WERI-Rb-1 (cell line): Measurements from ENCODE around the gene SUSD2.
A peak's percentile ranks its signal among the peaks of the same experiment; 100 is the strongest.

Experiments
- DNase-seq: peaks from one replicate; pipeline ENCODE4 v3.0.0-alpha.2; 2020
- H3K27ac ChIP-seq: fragments of 250-450 bp; sonication (Bioruptor Pico); 2 replicates; pipeline ENCODE4 v1.5.1; 2020; ENCODE audit warnings: mild to moderate bottlenecking, moderate library complexity
- H3K27me3 ChIP-seq: fragments of 250-450 bp; sonication (Bioruptor Pico); 2 replicates; pipeline ENCODE4 v1.5.1; 2021; ENCODE audit warnings: mild to moderate bottlenecking, low read depth, moderate library complexity; ENCODE audit not compliant: insufficient read depth, severe bottlenecking
- H3K36me3 ChIP-seq: fragments of 250-450 bp; sonication (Bioruptor Pico); 2 replicates; pipeline ENCODE4 v1.5.1; 2020; ENCODE audit warnings: mild to moderate bottlenecking, moderate library complexity
- H3K4me3 ChIP-seq: 2 replicates; pipeline ENCODE4 v1.5.1; 2011; ENCODE audit warnings: low read depth, mild to moderate bottlenecking, control low read depth, low read length
- H3K9me3 ChIP-seq: fragments of 250-450 bp; sonication (Bioruptor Pico); 2 replicates; pipeline ENCODE4 v1.5.1; 2021; ENCODE audit warnings: mild to moderate bottlenecking, moderate library complexity; ENCODE audit not compliant: severe bottlenecking
- CTCF ChIP-seq: IDR thresholded peaks from 2 replicates; pipeline ENCODE4 v1.5.1; 2011; ENCODE audit warnings: low read depth, mild to moderate bottlenecking, control low read depth, inconsistent platforms, low read length

Gene SUSD2

GRCh38 chr22:24144056-24144777 lies 37.1 kb upstream of the SUSD2 start:
- TF ChIP-seq CTCF: no peak
- Histone ChIP-seq H3K4me3 (no peak overlapping the region), H3K36me3 (peaks cover 22% of the 10 kb centered on the region), H3K9me3 (no peaks in the 10 kb centered on the region), H3K27me3 (no peaks in the 10 kb centered on the region), H3K27ac (no peak overlapping the region; the same call in 1 of the 2 replicates)
- DNase-seq: no peak

- no peak for TF ChIP-seq CTCF
- DNase-seq: no peak
- Histone ChIP-seq H3K4me3 (no peak overlapping the region), H3K27me3 (no peaks in the 10 kb centered on the region), H3K36me3 (peaks cover 23% of the 10 kb centered on the region), H3K9me3 (no peaks in the 10 kb centered on the region), H3K27ac (no peak overlapping the region; the same call in 1 of the 2 replicates)
Measured at GRCh38 chr22:24144778-24145085, 36.6 kb upstream of the SUSD2 start.

- Histone ChIP-seq H3K9me3 (no peaks in the 10 kb centered on the region), H3K27ac (peak overlapping the region; percentile 23), H3K36me3 (peaks cover 24% of the 10 kb centered on the region), H3K4me3 (no peak overlapping the region), H3K27me3 (no peaks in the 10 kb centered on the region)
- TF ChIP-seq CTCF: no peak
- DNase-seq: no peak
Measured at GRCh38 chr22:24145446-24146193, 35.7 kb upstream of the SUSD2 start.

- H3K27ac ChIP-seq: peak overlapping the region; percentile 23
- H3K36me3 ChIP-seq: peaks cover 20% of the 10 kb centered on the region
Measured at GRCh38 chr22:24146194-24146616, 35.1 kb upstream of the SUSD2 start.

GRCh38 chr22:24146791-24147353 lies 34.4 kb upstream of the SUSD2 start:
- H3K27me3 ChIP-seq: no peaks in the 10 kb centered on the region
- TF ChIP-seq CTCF: no peak
- peaks cover 20% of the 10 kb centered on the region for H3K36me3 ChIP-seq
- H3K4me3 ChIP-seq: no peak overlapping the region
- peak overlapping the region; percentile 23 for H3K27ac ChIP-seq
- DNase-seq: no peak
- no peaks in the 10 kb centered on the region for H3K9me3 ChIP-seq

More at GRCh38 chr22:24146194-24146616, 35.1 kb upstream of the SUSD2 start:
- Histone ChIP-seq H3K9me3 (no peaks in the 10 kb centered on the region), H3K4me3 (no peak overlapping the region), H3K27me3 (no peaks in the 10 kb centered on the region)
- peak; percentile 83 for DNase-seq
- no peak for TF ChIP-seq CTCF
